HPDE6-E6E7 (cell line): ENCODE data around the gene PLEKHM1.

Experiments
- DNase-seq: peaks from one replicate; pipeline ENCODE4 v3.0.0; 2011; ENCODE audit warnings: missing footprints; ENCODE audit errors: extremely low spot score

Gene PLEKHM1

DNA sequence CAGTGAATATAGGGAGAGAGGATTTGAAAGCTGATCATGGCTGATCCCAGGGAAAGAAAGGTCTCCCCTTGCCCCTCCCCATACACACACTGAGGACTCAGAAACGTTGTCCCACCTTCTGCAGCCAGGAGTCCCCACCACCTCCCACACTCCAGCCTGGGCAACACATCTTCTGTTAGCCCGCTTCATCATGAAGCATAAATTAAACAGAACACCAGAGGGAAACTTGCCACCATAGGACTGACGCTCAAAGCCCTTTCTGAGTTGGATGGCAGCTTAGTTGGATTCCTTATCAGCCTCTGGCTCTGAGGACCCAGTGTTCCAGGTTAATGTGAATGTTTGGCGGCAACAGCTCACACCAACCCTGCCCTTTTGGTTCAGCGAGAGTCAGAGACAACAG is 91.7 kb downstream of the PLEKHM1 start:
- DNase-seq, result no peak

DNA sequence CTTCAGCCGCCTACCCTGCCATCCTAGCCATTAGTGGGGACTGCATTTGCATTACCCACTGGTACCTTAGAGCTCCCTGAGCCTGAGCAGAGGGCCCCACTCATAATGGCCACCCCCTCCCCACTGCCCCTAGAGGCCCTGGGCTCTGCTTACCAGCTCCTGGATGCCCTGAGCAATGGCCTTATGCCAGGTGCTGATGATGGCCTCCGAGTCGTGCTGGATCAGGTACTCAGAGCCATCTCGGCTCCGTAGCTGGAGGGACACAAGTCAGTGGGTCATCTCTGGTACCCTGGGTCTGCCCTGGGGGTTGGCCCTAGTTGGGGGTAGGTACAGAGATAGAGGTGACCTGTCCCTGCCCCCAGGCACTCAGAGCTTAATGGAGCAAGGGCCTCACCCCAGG is 92.7 kb downstream of the PLEKHM1 start:
- DNase-seq, result no peak

DNA sequence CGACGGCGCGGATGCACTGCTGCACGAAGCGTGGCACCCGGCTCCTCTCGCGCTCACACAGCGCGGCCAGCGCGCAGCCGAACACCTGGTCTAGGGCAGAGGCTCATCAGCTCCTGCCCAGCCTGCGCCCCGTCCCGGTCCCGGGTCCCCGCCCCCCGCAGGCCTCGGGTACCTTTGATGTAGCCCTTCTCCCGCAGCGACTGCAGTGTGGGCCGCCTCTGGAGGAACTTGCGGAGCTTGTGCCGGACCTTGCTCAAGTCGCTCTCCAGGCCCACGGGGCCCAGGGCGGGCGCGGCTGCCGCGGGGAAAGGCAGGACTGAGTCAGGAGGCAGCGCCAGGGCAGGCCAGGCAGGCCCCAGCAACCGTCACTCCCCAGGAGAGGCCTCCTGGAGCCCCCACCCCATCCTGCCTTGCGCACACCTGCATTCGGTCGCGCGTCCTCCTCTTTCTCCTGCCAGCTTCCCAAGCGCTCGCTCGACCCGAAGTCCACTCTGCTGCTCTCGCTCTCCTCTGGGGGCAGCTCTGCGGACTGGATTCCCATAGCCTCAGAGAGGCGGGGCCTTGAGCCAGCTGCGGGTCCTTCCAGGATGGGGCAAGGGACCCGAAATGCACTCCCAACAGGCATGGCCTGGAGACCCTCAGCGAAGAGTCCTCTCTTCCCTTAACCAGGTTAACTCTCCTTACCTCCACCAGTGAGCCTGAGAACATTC is 93.9 kb downstream of the PLEKHM1 start:
- DNase-seq, result no peak

DNA sequence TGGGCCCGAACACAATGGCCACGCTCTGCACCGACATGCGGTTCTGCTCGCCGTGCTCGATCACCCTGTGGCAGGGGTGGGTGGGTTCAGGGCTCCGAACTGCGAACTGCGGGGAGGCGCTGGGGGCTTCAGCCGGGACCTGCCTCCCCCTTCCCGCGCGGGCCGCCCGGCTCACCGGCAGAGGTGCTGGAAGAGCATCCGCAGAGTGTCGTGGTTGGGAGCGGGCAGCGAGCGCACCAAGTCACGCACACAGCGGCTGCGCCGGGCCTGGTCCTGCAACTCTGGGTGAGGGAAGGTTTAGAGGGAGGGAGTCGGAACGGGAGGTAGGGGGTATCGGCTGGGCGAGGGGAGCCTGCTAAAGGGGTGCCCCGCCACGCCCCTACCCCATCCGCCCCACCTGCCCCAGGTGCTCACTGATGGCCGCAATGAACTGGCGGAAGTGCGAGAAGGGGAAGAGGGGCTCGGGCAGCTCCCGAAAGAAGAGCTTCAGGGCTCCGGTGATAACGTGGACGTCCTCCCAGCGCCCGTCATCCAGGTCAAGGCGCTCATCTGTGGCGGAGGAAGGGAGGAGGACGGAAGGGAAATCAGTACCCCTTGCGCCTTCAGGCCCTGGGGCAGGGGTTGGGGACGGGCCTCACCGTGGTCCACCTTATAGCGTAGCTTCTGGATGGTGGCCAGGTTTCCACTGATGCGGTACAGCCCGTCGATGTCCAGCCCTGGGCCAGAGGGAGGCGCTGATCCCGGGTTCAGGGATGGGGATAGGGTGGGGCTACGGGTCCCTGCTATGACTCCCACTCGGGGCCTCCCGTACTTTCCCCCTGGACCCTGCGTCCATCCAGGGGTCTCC is 94.7 kb downstream of the PLEKHM1 start:
- no peak for DNase-seq

DNA sequence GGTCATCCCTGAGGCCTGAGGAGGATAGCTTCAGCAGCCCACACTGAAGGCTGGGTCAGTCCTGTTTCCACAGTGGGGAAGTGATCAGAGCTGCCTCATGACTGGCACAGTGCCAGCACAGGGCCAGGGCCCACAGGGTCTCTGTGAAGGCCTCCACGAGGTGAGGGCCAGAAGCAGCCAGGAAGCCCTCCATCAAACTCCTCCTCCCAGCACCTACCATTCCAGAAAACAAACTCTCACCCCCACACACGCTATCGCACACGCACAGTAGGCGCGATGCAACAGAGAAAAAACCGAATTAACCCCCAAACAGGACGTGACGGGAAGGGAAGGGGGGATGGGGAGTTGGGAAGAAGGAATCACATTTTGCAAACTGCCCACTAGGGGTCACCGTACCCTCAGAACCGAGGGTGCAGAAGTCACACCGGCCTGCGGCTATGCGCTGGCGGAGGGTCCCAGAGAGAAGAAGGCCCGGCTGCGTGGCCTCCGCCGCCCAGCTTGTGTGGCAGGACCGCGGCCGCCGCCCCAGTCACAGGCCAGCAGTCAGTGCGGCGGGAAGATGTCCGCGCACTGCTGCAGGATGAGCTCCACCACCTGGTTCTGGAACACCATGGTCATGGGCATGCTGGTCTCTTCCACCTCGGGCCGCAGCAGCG is 95.5 kb downstream of the PLEKHM1 start:
- peak; percentile 45 for DNase-seq

DNA sequence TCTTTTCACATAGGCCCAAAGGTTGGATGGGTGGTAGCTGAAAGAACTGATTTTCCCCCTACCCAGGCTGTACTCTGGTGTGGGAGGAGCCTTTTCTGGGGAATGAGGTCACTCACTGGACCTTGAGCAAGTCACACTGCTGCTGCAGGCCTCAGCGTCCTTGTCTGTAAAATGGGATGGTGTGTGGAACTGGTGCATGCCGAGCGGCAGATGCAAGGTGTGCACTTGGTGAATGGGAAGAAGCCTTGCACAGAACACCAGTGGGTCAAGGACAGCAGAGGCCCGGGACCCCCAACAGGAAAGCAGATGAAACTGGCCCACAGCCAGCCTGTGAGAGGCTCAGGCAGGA is 96.0 kb downstream of the PLEKHM1 start:
- no peak for DNase-seq

DNA sequence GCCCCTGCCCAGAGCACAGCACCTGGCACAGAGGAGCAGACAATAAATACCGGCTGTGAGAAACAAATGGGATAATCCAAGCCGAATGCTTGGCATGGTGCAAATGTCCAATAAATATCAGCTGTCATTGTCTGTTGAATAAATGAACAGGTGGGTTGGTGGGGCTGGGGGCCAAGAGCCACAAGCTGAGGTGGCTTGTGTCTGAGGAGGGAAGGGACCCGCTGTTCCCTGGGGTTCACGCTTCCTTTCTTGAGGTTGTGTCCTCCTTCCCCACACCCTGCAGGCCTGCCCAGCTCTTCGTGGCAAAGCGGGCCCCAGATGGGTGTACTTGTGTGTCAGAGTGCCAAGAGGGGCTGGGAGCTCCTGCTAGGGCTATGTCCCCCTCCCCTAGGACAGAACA is 96.4 kb downstream of the PLEKHM1 start:
- no peak for DNase-seq

DNA sequence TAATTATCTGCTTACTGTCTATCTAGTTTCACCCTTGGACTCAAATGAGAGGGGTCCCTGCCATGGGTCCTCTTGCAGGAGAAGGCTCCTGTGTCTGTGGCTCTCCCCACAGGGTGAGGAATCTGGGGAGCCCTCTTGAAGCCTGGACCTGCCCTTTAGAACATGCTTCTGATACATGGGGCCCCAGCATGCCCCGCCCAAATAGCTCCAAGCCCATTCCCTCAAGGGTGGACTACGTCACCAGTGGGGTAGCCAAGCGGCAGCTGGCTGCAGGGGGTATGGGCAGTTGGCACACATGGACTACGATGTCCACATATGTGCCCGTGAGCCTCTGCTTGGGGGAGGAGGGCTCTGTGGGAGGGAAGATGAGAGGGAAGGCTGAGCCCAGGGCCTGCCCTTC is 97.1 kb downstream of the PLEKHM1 start:
- DNase-seq, result no peak

DNA sequence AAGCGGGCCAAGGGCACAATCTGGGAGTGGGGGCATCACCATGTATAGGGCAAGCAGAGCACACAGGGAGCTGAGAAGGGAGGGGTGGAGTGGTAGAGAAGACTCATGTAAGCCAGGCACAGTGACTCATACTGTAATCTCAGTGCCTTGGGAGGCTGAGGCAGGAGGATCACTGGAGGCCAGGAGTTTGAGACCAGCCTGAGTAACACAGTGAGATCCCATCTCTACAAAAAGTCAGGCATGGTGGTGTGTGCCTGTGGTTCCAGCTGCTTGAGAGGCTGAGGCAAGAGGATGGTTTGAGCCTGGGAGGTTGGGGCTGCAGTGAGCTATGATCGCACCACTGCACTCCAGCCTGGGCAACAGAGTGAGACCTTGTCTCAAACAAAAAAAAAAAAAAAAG is 98.6 kb downstream of the PLEKHM1 start:
- no peak for DNase-seq

DNA sequence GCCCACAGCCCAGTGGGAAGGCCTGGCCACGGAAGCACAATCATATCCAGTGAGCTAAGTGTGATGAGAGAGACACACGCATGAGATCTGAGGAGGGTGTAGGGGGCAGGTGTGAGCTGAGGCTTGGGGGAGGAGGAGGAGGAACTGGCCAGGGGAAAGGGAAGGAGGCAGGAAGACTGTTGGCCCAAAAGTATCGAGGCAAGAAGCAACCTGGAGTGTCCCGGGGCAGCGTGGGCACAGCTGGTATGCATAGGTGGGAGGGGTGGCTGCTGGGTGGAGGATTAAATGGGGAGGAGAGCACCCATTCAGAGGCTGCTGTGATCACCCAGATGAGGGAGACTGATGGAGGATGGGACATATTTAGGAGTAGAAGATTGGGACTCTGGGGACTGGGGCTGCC is 99.2 kb downstream of the PLEKHM1 start:
- DNase-seq, result no peak

DNA sequence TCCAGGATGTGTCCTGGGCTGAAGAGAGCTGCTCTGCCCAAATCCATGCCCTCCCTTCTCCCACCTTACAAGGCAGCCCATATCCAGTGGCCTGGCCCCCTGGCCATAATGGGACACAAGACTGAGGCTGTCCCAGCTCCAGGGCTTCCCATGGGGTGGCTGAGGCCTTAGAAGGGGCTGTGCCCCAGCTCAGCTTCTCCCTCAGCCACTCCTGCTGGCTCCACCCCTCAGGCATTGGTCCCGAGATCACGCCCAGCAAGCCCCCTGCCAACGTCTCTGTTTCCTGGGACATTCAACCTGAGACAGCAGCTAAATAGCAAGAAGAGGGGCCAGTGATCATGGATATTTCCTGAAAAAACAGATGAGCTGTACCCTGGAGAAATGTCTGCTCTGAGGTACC is 101.2 kb downstream of the PLEKHM1 start:
- no peak for DNase-seq

DNA sequence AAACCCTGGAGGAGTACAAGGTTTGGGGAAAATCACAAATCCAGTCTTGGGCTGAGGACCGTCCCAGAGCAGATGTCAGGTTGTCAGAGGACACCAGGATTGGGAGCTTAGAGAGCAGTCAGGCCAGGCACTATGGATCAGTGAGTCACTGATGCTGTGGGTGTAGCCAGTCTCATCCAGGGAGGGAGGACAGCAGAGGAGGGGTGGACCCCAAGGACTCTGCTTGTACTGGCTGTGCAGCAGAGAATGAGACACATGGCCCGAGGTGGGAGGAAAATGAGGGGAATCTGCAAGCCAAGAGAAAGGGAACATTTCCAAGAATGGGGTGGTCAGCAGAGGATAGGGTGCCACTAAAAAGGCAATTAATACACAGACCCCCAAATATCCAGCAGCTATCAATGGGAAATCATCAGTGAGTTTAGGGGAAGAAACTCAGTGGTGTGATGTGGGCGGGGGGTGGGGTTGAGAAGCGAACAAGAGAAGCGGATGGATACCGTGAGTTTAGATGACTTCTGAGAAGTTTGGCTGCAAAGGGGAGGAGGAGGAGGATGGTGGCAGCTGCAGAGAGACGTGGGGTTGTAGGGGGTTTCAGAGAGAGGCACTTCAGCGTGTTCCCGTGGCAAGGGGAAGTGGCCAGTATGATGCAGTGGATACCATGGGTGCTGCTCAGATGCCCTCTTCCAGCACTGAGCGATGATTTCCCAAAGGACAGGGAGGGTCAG is 101.8 kb downstream of the PLEKHM1 start:
- no peak for DNase-seq

DNA sequence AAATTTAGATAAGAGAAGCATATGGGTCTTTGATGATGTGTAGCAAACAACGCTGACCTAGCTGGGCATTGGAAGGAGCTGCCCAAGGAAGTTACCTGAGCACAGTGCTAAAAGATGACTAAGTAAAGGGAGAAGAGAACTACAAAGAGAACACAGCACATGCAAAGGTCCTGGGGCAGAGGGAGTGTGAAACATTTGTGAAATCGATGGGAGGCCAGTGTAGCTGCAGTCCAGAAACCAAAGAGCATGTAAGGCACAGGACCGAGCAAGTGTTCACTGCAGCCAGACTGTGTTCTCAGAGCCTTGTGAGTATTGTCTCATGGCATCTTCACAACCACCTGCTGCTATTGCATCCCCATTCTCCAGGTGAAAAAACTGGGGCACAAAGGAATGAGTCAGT is 102.8 kb downstream of the PLEKHM1 start:
- DNase-seq, result no peak

DNA sequence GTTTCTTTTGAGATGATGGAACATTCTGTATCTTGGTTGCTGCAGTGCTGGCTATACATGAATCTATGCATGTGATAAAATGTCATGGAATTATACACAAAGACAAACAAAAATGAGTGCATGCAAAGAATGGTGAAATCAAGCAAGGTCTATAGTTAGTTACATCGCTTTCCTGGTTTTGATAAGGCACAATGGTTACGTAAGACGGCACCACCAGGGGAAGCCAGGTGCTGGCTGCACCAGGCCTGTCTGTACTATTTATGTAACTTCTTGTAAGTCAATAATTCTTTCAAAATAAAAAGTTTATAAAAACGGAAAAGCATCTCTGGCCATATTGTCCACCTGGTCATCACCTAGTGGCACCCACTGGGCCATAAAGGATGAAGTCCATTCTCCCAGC is 104.3 kb downstream of the PLEKHM1 start:
- no peak for DNase-seq
